Skin epidermis (tissue), 12 donors: ENCODE measurements around the gene SOX15.
A peak's percentile ranks its signal among the peaks of the same experiment; 100 is the strongest.
"Not testable (repeated sequence)": the region's sequence is repeated elsewhere in the genome, so short reads cannot be mapped to it uniquely, and the experiment has no call there.

Experiments
- H3K27ac ChIP-seq, 21 experiments: fragments of 200-600 bp; sonication (generic) in 11 of 21; one replicate each; pipeline ENCODE4 v1.5.0; 2020; ENCODE audit warnings: mild to moderate bottlenecking in 3 of 21, inconsistent platforms in 2 of 21, moderate library complexity in 2 of 21
- H3K4me3 ChIP-seq, 7 experiments: fragments of 200-600 bp; sonication (generic) in 2 of 7; one replicate each; pipeline ENCODE4 v1.5.0; 2020; ENCODE audit warnings: inconsistent platforms in 2 of 7, mild to moderate bottlenecking in 2 of 7, moderate library complexity in 1 of 7

Gene SOX15

GRCh38 chr17:7612294-7612640 lies 22.4 kb upstream of the SOX15 start:
- Histone ChIP-seq H3K27ac (peak overlapping the region in 1 of 21 experiments; percentile 3), H3K4me3 (no peak overlapping the region)

DNA sequence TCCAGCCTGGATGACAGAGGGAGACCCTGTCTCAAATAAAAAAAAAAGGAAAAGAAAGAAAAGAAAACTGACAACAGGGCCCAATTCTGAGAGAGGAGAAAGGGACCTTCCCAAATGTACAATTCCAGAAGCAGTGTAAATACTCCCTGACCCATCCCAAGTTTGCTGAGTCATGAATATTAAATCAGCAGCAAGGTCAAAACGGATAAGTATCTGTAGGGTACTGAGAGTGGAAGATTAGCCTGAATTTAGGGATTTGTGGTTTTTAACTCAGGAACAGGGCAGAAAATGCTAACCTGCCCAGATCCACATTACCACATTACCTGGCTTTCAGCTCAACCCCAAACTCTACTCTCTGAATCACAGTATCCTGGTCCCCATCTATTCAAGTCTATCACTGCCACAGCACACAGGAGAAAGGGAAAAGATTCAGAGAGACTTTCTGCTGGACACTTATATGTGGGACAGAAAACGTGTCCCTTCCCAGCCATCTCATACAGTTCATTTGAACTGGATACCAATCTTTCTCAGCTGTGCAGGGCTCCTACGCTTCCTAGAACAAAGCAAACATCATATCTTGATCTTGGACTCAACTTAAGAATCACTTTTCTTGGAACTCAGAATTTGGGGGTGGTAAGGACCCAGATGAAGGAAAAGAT lies 21.9 kb upstream of the SOX15 start:
- no peak overlapping the region for H3K27ac ChIP-seq

GRCh38 chr17:7610641-7611040 lies 20.7 kb upstream of the SOX15 start:
- Histone ChIP-seq H3K4me3 (no peak overlapping the region), H3K27ac (no peak overlapping the region)

More for the DNA sequence above, 21.9 kb upstream of the SOX15 start:
- no peak overlapping the region for H3K4me3 ChIP-seq

DNA sequence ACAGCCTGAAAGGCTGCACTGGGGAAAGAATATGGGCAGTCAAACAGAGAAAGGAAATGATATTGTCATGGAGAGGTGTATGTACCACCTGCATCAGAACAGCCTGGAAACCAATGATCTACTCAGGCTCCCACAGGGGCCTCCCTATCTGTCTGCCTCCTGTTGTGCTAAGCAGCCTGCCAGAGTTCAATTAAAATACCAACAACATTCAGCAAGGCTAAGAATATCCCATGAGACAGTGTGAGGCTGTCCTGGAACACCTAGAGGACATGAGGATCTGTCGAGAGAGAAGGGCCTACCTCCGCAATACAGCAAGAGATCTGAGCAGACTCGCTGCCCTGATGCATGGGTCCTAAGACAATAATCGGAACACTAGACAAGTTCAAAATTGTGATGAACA lies 16.4 kb upstream of the SOX15 start:
- peak overlapping the region in 1 of 21 experiments; percentile 42 for H3K27ac ChIP-seq

GRCh38 chr17:7597561-7597960 lies 7.7 kb upstream of the SOX15 start:
- H3K4me3 ChIP-seq, H3K27ac ChIP-seq: not testable (repeated sequence)

More for the DNA sequence above, 16.4 kb upstream of the SOX15 start:
- no peak overlapping the region for H3K4me3 ChIP-seq

- H3K27ac ChIP-seq: no peak overlapping the region
- no peak overlapping the region for H3K4me3 ChIP-seq
Observed at GRCh38 chr17:7593296-7593695, 3.4 kb upstream of the SOX15 start.

- Histone ChIP-seq H3K4me3 (no peak overlapping the region), H3K27ac (no peak overlapping the region)
Observed at GRCh38 chr17:7592422-7593021, 2.6 kb upstream of the SOX15 start.

DNA sequence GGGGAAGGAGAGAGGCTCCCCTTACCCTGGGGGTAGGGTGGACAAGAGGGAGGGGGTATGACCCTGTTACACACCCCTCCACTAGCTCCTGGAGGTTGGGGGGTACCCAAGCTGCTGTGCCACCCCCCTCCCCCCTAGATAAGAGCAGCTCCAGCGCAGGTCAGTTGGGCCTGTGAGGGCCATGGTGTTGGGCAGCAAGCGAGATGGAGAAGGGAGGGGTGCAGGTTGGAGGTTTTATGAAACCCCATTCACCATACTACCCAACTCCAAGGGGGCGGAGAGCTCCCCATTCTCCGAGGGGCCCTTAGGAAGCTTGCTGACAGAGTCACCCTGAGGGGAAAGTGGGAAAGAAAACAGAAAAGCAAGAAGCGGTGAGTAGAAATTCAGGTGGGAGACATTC lies 1.7 kb upstream of the SOX15 start:
- Histone ChIP-seq H3K27ac (peak overlapping the region in 10 of 21 experiments; percentile 3 to 89 (median 83)), H3K4me3 (no peak overlapping the region)

DNA sequence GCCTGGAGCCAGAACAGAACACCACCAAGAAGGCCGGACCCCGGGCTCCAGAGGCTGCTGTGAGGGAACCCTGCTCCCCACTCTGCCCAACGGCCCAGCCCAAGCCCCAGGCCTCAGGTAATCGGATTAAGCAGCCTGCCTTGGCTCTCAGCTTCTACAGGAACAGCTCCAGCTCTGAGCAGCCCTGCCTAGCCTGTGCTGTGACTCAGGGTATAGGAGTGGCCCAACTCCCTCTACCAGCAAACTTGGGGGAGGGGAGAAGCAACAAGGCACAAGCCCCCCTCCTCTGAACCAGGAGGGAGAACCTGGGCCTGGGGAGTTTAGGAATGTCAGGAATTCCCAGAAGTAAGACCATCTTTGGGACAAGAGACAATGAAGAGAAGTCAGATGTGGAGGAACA lies 849 bp upstream of the SOX15 start:
- no peak overlapping the region for H3K4me3 ChIP-seq
- H3K27ac ChIP-seq: peak overlapping the region in 15 of 21 experiments; percentile 13 to 89 (median 80)

- Histone ChIP-seq H3K4me3 (peak overlapping the region; percentile 30 to 60 (median 47)), H3K27ac (peak overlapping the region; percentile 28 to 92 (median 83))
Observed at GRCh38 chr17:7589204-7589868, 558 bp downstream of the SOX15 start.

GRCh38 chr17:7588553-7589203 lies 1.2 kb downstream of the SOX15 start:
- peak overlapping the region; percentile 30 to 60 (median 47) for H3K4me3 ChIP-seq
- peak overlapping the region; percentile 28 to 92 (median 83) for H3K27ac ChIP-seq

GRCh38 chr17:7587420-7588151 lies 2.3 kb downstream of the SOX15 start:
- H3K4me3 ChIP-seq: peak overlapping the region in 6 of 7 experiments; percentile 30 to 60 (median 48)
- H3K27ac ChIP-seq: peak overlapping the region in 20 of 21 experiments; percentile 28 to 92 (median 84)

GRCh38 chr17:7586673-7587419 lies 3.0 kb downstream of the SOX15 start:
- Histone ChIP-seq H3K27ac (peak overlapping the region in 18 of 21 experiments; percentile 26 to 92 (median 83)), H3K4me3 (peak overlapping the region in 2 of 7 experiments; percentile 50 to 60)

GRCh38 chr17:7583253-7584109 lies 6.4 kb downstream of the SOX15 start, which contains the start of gene MPDU1:
TSS of gene MPDU1 (plus strand) at chr17:7583852. CDS start at chr17:7583863, 11 bp downstream.
- Histone ChIP-seq H3K27ac (peak within 1 kb of the TSS; percentile 68 to 99 (median 93)), H3K4me3 (peak within 1 kb of the TSS; percentile 32 to 57 (median 46))

GRCh38 chr17:7582396-7583252 lies 7.3 kb downstream of the SOX15 start:
- H3K4me3 ChIP-seq: peak overlapping the region; percentile 32 to 57 (median 46)
- H3K27ac ChIP-seq: peak overlapping the region; percentile 68 to 99 (median 93)

- H3K4me3 ChIP-seq: peak overlapping the region; percentile 4 to 57 (median 18)
Observed at GRCh38 chr17:7580604-7581575, 9.0 kb downstream of the SOX15 start.

More at GRCh38 chr17:7580604-7581575, 9.0 kb downstream of the SOX15 start:
- H3K27ac ChIP-seq: peak overlapping the region in 20 of 21 experiments; percentile 16 to 99 (median 92)
